Ishikawa (cell line): ENCODE measurements around the gene UNC45B.

Experiments
- CEBPB ChIP-seq: IDR thresholded peaks from 2 replicates; pipeline ENCODE4 v1.6.1; 2012
- CREB1 ChIP-seq: IDR thresholded peaks from 2 replicates; pipeline ENCODE4 v1.6.1; 2012; ENCODE audit warnings: low read depth
- EGR1 ChIP-seq: IDR thresholded peaks from 2 replicates; pipeline ENCODE4 v1.6.1; 2012
- EP300 ChIP-seq: IDR thresholded peaks from 2 replicates; pipeline ENCODE4 v1.6.1; 2012; ENCODE audit warnings: borderline replicate concordance
- FOXM1 ChIP-seq: IDR thresholded peaks from 2 replicates; pipeline ENCODE4 v1.6.1; 2012; ENCODE audit warnings: low read depth, borderline replicate concordance
- MAX ChIP-seq: IDR thresholded peaks from 2 replicates; pipeline ENCODE4 v1.6.1; 2012
- NFIC ChIP-seq: IDR thresholded peaks from 2 replicates; pipeline ENCODE4 v1.6.1; 2012
- RAD21 ChIP-seq: IDR thresholded peaks from 2 replicates; pipeline ENCODE4 v1.6.1; 2012; ENCODE audit warnings: low read depth
- TAF1 ChIP-seq: IDR thresholded peaks from 2 replicates; pipeline ENCODE4 v1.6.1; 2012; ENCODE audit warnings: low read depth, mild to moderate bottlenecking
- TCF12 ChIP-seq: IDR thresholded peaks from 2 replicates; pipeline ENCODE4 v1.6.1; 2012; ENCODE audit warnings: low read depth
- TEAD4 ChIP-seq: IDR thresholded peaks from 2 replicates; pipeline ENCODE4 v1.6.1; 2012
- YY1 ChIP-seq: IDR thresholded peaks from 2 replicates; pipeline ENCODE4 v1.6.1; 2012; ENCODE audit warnings: low read depth
- ZBTB7A ChIP-seq: IDR thresholded peaks from 2 replicates; pipeline ENCODE4 v1.6.1; 2012; ENCODE audit warnings: low read depth
- TF ChIP-seq, protein P1 (sequence below): IDR thresholded peaks from 2 replicates; pipeline ENCODE4 v1.6.1; 2012; ENCODE audit warnings: low read depth, mild to moderate bottlenecking
- TF ChIP-seq, protein P2 (sequence below): IDR thresholded peaks from 2 replicates; pipeline ENCODE4 v1.6.1; 2012

The UNC45B gene

GRCh38 chr17:35185849-35186248 is 38.2 kb downstream of the UNC45B start:
- TF ChIP-seq EGR1 (no peak), TEAD4 (no peak), ZBTB7A (no peak), TAF1 (no peak), CEBPB (no peak), EP300 (no peak), FOXM1 (no peak), RAD21 (no peak)
- TF ChIP-seq, protein P1, sequence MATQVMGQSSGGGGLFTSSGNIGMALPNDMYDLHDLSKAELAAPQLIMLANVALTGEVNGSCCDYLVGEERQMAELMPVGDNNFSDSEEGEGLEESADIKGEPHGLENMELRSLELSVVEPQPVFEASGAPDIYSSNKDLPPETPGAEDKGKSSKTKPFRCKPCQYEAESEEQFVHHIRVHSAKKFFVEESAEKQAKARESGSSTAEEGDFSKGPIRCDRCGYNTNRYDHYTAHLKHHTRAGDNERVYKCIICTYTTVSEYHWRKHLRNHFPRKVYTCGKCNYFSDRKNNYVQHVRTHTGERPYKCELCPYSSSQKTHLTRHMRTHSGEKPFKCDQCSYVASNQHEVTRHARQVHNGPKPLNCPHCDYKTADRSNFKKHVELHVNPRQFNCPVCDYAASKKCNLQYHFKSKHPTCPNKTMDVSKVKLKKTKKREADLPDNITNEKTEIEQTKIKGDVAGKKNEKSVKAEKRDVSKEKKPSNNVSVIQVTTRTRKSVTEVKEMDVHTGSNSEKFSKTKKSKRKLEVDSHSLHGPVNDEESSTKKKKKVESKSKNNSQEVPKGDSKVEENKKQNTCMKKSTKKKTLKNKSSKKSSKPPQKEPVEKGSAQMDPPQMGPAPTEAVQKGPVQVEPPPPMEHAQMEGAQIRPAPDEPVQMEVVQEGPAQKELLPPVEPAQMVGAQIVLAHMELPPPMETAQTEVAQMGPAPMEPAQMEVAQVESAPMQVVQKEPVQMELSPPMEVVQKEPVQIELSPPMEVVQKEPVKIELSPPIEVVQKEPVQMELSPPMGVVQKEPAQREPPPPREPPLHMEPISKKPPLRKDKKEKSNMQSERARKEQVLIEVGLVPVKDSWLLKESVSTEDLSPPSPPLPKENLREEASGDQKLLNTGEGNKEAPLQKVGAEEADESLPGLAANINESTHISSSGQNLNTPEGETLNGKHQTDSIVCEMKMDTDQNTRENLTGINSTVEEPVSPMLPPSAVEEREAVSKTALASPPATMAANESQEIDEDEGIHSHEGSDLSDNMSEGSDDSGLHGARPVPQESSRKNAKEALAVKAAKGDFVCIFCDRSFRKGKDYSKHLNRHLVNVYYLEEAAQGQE: no peak

GRCh38 chr17:35187481-35187880 is 39.9 kb downstream of the UNC45B start:
- TF ChIP-seq, protein P1: no peak
- no peak for TF ChIP-seq YY1
- no peak for TF ChIP-seq TCF12

DNA sequence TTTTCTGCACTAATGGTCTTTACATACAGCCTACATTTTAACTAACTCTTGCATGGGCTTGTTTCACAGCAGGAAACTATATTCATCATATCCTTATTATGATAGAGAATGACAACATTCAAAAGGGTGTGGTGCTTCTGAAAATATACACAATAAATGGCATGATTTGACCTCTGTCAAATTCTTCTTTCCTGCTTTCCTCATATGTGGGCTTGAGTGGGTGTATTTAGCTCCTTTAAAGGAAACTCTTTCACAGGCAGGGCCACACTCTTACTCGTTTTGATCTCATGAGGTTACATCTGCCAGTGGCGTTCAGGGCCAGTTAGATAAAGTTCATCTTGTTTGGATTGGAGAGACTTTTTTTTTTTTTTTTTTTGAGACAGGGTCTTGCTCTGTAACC is 40.5 kb downstream of the UNC45B start:
- TF ChIP-seq RAD21 (no peak), TCF12 (no peak), CEBPB (no peak), EGR1 (no peak), TAF1 (no peak), ZBTB7A (no peak)

- TF ChIP-seq MAX (no peak), RAD21 (no peak), NFIC (no peak), YY1 (no peak), FOXM1 (no peak), TCF12 (no peak), EP300 (no peak), EGR1 (no peak), TAF1 (no peak), CEBPB (no peak), ZBTB7A (no peak), CREB1 (no peak), TEAD4 (no peak)
- TF ChIP-seq, protein P2, sequence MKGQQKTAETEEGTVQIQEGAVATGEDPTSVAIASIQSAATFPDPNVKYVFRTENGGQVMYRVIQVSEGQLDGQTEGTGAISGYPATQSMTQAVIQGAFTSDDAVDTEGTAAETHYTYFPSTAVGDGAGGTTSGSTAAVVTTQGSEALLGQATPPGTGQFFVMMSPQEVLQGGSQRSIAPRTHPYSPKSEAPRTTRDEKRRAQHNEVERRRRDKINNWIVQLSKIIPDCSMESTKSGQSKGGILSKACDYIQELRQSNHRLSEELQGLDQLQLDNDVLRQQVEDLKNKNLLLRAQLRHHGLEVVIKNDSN: no peak
Measured at GRCh38 chr17:35189291-35189690, 41.7 kb downstream of the UNC45B start.

DNA sequence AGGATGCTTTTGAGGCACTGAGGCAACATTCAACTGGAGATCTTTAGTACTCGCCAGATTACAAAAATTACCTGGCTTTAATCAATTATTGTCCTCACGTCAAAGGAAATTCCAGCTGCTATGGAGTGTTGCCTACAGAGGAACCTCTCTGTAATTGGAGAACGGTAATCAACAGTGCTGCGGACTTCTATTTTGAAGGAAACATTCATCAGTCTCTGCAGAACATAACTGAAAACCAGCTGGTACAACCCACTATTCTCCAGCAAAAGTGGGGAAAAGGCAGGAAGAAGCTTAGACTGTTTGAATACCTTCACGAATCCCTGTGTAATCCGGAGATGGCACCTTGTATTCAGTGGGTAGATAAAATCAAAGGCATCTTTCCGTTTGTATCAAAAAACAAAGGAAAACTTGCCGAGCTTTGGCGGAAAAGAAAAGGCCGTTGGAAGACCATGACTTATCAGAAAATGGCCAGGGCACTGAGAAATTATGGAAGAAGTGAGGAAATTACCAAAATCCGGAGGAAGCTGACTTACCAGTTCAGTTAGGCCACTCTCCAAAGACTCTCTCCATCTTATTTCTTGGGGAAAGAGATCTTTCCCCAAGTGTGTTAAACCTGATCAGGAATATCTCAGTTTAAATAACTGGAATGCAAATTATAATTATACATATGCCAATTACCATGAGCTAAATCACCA is 43.5 kb downstream of the UNC45B start:
- TF ChIP-seq RAD21 (no peak), TCF12 (no peak), EP300 (no peak), EGR1 (no peak), YY1 (no peak), ZBTB7A (no peak)
- TF ChIP-seq, protein P1: no peak

GRCh38 chr17:35192708-35193107 is 45.1 kb downstream of the UNC45B start:
- TF ChIP-seq, protein P2: no peak
- TF ChIP-seq TEAD4 (no peak), RAD21 (no peak), TCF12 (no peak)
